Measurements from ENCODE around the gene IFNA5.

IFNA5 gene

GRCh38 chr9:21322911-21323461 lies 17.9 kb upstream of the IFNA5 start:
- Histone ChIP-seq H3K4me3 (ENCODE audit: low read depth, low read length) (no peak overlapping the region), H3K36me3 (no peaks in the 10 kb centered on the region; the same call in 1 of the 2 replicates), H3K4me1 (no peaks in the 10 kb centered on the region; the same call in 1 of the 2 replicates), H3K27me3 (no peaks in the 10 kb centered on the region), H3K9me3 (no peaks in the 10 kb centered on the region)
- no peak for DNase-seq
- TF ChIP-seq CTCF (IDR thresholded peaks at IDR 0.05; ENCODE audit: low read depth, low read length), result no peak

GRCh38 chr9:21320465-21320864 lies 15.4 kb upstream of the IFNA5 start:
- Histone ChIP-seq H3K9me3 (no peaks in the 10 kb centered on the region), H3K36me3 (no peaks in the 10 kb centered on the region; the same call in 1 of the 2 replicates), H3K4me1 (no peaks in the 10 kb centered on the region; the same call in 1 of the 2 replicates), H3K4me3 (ENCODE audit: low read depth, low read length) (no peak overlapping the region), H3K27me3 (peaks cover 11% of the 10 kb centered on the region)
- TF ChIP-seq CTCF (IDR thresholded peaks at IDR 0.05; ENCODE audit: low read depth, low read length), result no peak
- no peak for DNase-seq

- no peaks in the 10 kb centered on the region for H3K9me3 ChIP-seq
- peak; percentile 75 for TF ChIP-seq CTCF (IDR thresholded peaks at IDR 0.05; ENCODE audit: low read depth, low read length)
- no peaks in the 10 kb centered on the region; the same call in 1 of the 2 replicates for H3K4me1 ChIP-seq
- peaks cover 15% of the 10 kb centered on the region for H3K27me3 ChIP-seq
- no peak overlapping the region for H3K4me3 ChIP-seq (ENCODE audit: low read depth, low read length)
- no peaks in the 10 kb centered on the region; the same call in 1 of the 2 replicates for H3K36me3 ChIP-seq
- peak; percentile 37 for DNase-seq
Measured at GRCh38 chr9:21317956-21318923, 13.1 kb upstream of the IFNA5 start.

- no peaks in the 10 kb centered on the region for H3K4me1 ChIP-seq
- H3K4me3 ChIP-seq (ENCODE audit: low read depth, low read length), result no peak overlapping the region
Measured at GRCh38 chr9:21316860-21317259, 11.7 kb upstream of the IFNA5 start.

GRCh38 chr9:21316032-21316842 lies 11.1 kb upstream of the IFNA5 start:
- Histone ChIP-seq H3K9me3 (no peaks in the 10 kb centered on the region), H3K27me3 (peaks cover 15% of the 10 kb centered on the region), H3K36me3 (no peaks in the 10 kb centered on the region), H3K4me3 (ENCODE audit: low read depth, low read length) (no peak overlapping the region), H3K4me1 (no peaks in the 10 kb centered on the region)
- no peak for DNase-seq
- no peak for TF ChIP-seq CTCF (IDR thresholded peaks at IDR 0.05; ENCODE audit: low read depth, low read length)

More at GRCh38 chr9:21316860-21317259, 11.7 kb upstream of the IFNA5 start:
- peaks cover 15% of the 10 kb centered on the region for H3K27me3 ChIP-seq
- H3K9me3 ChIP-seq, result no peaks in the 10 kb centered on the region
- DNase-seq, result no peak
- no peak for TF ChIP-seq CTCF (IDR thresholded peaks at IDR 0.05; ENCODE audit: low read depth, low read length)
- no peaks in the 10 kb centered on the region for H3K36me3 ChIP-seq
